ENCODE data around the gene PROCA1.

DNA sequence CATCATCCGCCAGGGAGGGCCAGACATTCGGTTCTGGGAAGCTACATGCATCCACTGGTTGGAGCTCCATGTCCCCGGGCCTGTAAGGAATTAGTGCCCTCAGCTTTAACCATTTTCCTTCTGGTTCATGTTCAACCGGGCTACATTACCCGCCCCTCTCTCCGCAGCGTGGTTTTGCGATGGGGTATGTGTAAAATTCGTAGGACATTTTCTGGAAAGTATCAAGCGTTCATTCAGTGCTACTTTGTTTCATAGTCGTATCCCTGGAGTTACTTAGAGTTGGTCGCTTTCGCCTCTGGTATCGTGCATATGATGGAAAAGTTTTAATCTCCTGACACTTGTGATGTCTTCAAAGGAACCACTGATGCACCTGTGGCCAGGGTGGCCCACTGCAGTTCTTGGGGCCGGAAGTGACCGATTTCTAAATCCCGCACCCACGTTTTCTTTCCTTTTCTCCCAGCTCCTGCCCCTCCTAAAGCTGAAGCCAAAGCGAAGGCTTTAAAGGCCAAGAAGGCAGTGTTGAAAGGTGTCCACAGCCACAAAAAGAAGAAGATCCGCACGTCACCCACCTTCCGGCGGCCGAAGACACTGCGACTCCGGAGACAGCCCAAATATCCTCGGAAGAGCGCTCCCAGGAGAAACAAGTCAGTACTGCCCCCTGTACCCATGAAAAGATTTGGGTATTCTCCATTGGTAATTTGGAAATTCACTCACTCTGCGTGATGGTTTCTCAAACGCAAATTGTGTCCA, 8.7 kb upstream of the PROCA1 start:
- TF ChIP-seq, protein P1, sequence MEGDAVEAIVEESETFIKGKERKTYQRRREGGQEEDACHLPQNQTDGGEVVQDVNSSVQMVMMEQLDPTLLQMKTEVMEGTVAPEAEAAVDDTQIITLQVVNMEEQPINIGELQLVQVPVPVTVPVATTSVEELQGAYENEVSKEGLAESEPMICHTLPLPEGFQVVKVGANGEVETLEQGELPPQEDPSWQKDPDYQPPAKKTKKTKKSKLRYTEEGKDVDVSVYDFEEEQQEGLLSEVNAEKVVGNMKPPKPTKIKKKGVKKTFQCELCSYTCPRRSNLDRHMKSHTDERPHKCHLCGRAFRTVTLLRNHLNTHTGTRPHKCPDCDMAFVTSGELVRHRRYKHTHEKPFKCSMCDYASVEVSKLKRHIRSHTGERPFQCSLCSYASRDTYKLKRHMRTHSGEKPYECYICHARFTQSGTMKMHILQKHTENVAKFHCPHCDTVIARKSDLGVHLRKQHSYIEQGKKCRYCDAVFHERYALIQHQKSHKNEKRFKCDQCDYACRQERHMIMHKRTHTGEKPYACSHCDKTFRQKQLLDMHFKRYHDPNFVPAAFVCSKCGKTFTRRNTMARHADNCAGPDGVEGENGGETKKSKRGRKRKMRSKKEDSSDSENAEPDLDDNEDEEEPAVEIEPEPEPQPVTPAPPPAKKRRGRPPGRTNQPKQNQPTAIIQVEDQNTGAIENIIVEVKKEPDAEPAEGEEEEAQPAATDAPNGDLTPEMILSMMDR (IDR thresholded peaks at IDR 0.05): peak; percentile 41
- no peak for TF ChIP-seq EZH2 (IDR thresholded peaks at IDR 0.05)
